Naive thymus-derived CD4-positive, alpha-beta T cell (primary cell): ENCODE results near the gene MARK3. TPM values are rescaled to one million over a fixed set of nuclear protein-coding genes. Genes with fewer than 3 reads are reported as not detected.
A peak's percentile ranks its signal among the peaks of the same experiment; 100 is the strongest.

Source experiments
- ATAC-seq: fragments of 150-1000 bp; cut with Tn5 transposase; 2 replicates; pipeline ENCODE4 v1.10.0; 2021; ENCODE audit warnings: mild to moderate bottlenecking, moderate library complexity
- CTCF ChIA-PET: fragments of 350-600 bp; sonication (Branson Sonifier 250); formaldehyde crosslinking; loops from one replicate; lab custom pipeline; 2021; ENCODE audit warnings: antibody characterized with exemption; lab: Charles Lee
- POLR2A ChIA-PET: fragments of 350-600 bp; sonication (Branson Sonifier 250); formaldehyde crosslinking; loops from one replicate; lab custom pipeline; 2021; ENCODE audit warnings: antibody characterized with exemption, inconsistent platforms; lab: Charles Lee
- DNase-seq, 9 donors: peaks; one replicate each; pipeline versions ENCODE4 v3.0.0 to v3.0.0-alpha.2; 2020 to 2022; ENCODE audit warnings: mixed read lengths in 1 of 9
- H3K27ac ChIP-seq: one replicate; pipeline ENCODE4 v1.7.0; 2013; ENCODE audit warnings: mild to moderate bottlenecking, low read depth, low read length, moderate library complexity
- H3K27me3 ChIP-seq, 2 donors: one replicate each; pipeline ENCODE4 v1.7.0; 2013; ENCODE audit warnings: low read length in 2 of 2, mild to moderate bottlenecking in 2 of 2, moderate library complexity in 2 of 2; ENCODE audit not compliant: control insufficient read depth in 2 of 2, insufficient read depth in 2 of 2
- H3K36me3 ChIP-seq, 3 experiments: 1 replicate in 2 of 3; 2 replicates in 1 of 3; pipeline ENCODE4 v1.7.0; 2013; ENCODE audit warnings: low read length in 3 of 3, mild to moderate bottlenecking in 3 of 3, moderate library complexity in 1 of 3; ENCODE audit not compliant: insufficient read depth in 3 of 3, control insufficient read depth in 2 of 3
- H3K4me1 ChIP-seq, 2 donors: one replicate each; pipeline ENCODE4 v1.7.0; 2013; ENCODE audit warnings: low read length in 2 of 2, mild to moderate bottlenecking in 2 of 2, moderate library complexity in 1 of 2; ENCODE audit not compliant: control insufficient read depth in 2 of 2, insufficient read depth in 2 of 2
- H3K4me3 ChIP-seq: 2 replicates; pipeline ENCODE4 v1.7.0; 2013; ENCODE audit warnings: mild to moderate bottlenecking, low read length
- H3K9me3 ChIP-seq, 3 experiments: 1 replicate in 2 of 3; 2 replicates in 1 of 3; pipeline ENCODE4 v1.7.0; 2013; ENCODE audit warnings: low read length in 3 of 3; ENCODE audit not compliant: control insufficient read depth in 2 of 3
- H3K27ac Mint-ChIP-seq, 9 donors: one replicate each; pipeline ENCODE4 v1.8.0; 2020 to 2022; ENCODE audit warnings: mixed read lengths in 9 of 9, mild to moderate bottlenecking in 8 of 9, moderate library complexity in 5 of 9, inconsistent platforms in 2 of 9
- H3K27me3 Mint-ChIP-seq, 5 donors: one replicate each; pipeline ENCODE4 v1.8.0; 2021 to 2022; ENCODE audit warnings: mixed read lengths in 5 of 5, mild to moderate bottlenecking in 1 of 5
- H3K36me3 Mint-ChIP-seq, 5 donors: one replicate each; pipeline ENCODE4 v1.8.0; 2020 to 2022; ENCODE audit warnings: mixed read lengths in 5 of 5, mild to moderate bottlenecking in 3 of 5, inconsistent platforms in 1 of 5
- H3K4me1 Mint-ChIP-seq, 7 donors: one replicate each; pipeline ENCODE4 v1.8.0; 2020 to 2022; ENCODE audit warnings: mixed read lengths in 7 of 7, mild to moderate bottlenecking in 3 of 7, inconsistent platforms in 1 of 7
- H3K4me3 Mint-ChIP-seq, 10 donors: one replicate each; pipeline ENCODE4 v1.8.0; 2020 to 2022; ENCODE audit warnings: mild to moderate bottlenecking in 10 of 10, mixed read lengths in 10 of 10, moderate library complexity in 6 of 10, inconsistent platforms in 2 of 10
- H3K9me3 Mint-ChIP-seq, 11 donors: one replicate each; pipeline ENCODE4 v1.8.0; 2020 to 2022; ENCODE audit warnings: mixed read lengths in 11 of 11, mild to moderate bottlenecking in 4 of 11, inconsistent platforms in 1 of 11, moderate library complexity in 1 of 11
- intact Hi-C, 2 donors: fragments of 100-400 bp; cut with micrococcal nuclease; formaldehyde crosslinking; loops; one replicate each; pipeline ENCODE4 v1.15.1; 2023
- polyA plus RNA-seq, 2 donors: library from polyadenylated mRNA; unstranded; fragments of 300-500 nt; fragmentation: Illumina TruSeq; gene quantifications; one replicate each; pipeline ENCODE4 v1.2.3, GENCODE V29; 2021
- total RNA-seq, 6 experiments: library from RNA in 5 of 6; stranded (reverse) in 5 of 6; gene quantifications; 1 replicate in 5 of 6; 2 replicates in 1 of 6; pipeline ENCODE4 v1.2.3 and lab custom pipeline; 2021 to 2026

Gene MARK3
- total and polyA plus RNA-seq, 7 experiments from 2014 or later = 28.2 to 133 (median 100) TPM

DNA sequence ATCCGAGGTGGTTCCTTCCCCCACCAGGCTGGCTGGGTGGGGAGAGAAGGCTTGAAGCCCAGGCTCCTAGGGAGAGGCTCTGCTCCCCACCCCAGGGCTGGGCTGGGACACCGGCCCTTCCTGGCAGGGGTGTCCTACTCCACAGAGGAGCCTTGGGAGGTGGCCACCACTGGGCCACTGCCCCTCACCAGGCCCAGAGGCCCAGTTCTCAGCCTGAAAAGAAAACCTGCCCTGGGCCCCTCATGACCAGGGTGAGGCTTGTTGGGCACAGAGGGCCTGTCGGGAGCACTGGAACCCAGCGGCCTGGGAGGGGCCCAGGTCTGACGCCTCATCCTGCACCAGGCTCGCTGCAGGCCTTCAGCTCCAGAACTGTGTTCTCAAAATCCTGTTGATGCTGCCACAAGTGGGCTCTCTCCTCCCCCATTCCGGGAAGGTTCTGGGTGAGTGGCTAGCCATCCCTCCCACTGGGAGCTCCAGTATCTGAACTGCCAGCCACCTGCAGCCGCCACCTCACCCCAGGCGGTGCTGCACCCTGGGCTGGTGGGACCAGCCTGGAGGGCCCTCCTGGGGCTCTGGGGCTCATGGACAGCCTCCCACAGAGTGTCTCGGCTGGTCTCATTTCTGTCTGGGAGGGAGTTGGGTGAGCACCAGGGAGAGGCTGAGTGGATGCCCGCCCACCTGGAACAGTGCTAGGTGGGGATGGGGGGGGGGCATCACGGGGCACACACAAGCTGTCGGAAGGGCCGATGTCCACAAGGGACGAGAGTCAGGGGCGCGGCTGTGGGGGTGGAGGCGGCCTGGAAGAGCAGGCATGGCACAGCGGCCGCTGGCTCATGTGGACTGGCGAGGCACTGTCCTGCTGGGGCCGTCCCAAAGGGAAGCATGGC, 165.5 kb downstream of the MARK3 start:
- Mint-ChIP-seq H3K4me3 (no peak overlapping the region), H3K36me3 (peaks cover 0 to 4% (median 0%) of the 10 kb centered on the region in 5 donors), H3K27me3 (no peaks in the 10 kb centered on the region), H3K4me1 (peaks cover 0 to 15% (median 9%) of the 10 kb centered on the region in 7 donors), H3K27ac (no peak overlapping the region), H3K9me3 (no peaks in the 10 kb centered on the region)
- no peaks in the 10 kb centered on the region for H3K27me3 ChIP-seq
- H3K4me3 ChIP-seq = no peak overlapping the region
- no peak for DNase-seq
- no peak overlapping the region for H3K27ac ChIP-seq
- CTCF ChIA-PET = interaction anchor here (0.6 kb wide), 1 partner anchor 8 kb away, joined by 3 read pairs; no protein-coding TSS in a partner anchor
- POLR2A ChIA-PET = interaction anchor here (0.5 kb wide), 1 partner anchor 27 kb away, joined by 3 read pairs; no protein-coding TSS in a partner anchor
- ATAC-seq = no peak
- intact Hi-C loops = no loop called here
- no peaks in the 10 kb centered on the region for H3K9me3 ChIP-seq
- no peaks in the 10 kb centered on the region for H3K4me1 ChIP-seq
- H3K36me3 ChIP-seq = peaks cover 0 to 8% (median 0%) of the 10 kb centered on the region in 3 experiments

DNA sequence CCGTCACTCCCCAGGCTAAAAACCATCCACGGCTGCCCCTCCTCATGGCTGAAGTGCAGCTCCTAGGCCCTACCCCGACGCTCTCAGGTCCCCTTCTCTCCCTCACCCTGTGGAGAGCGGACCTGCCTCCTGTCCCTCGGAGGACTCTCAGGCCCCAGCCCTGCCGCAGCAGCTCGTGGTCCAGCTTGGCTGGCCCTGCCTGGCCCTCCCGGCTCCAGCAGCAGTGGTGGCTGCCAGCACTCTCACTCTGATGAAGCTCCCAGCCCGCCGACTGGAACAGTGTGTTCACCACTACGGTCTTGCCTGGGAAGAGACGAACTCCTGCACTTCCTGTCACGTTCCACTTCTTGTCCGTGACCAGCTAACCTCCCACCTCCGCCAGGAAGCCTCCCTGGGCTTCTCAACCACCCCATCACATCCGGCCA, 166.1 kb downstream of the MARK3 start:
- H3K27ac Mint-ChIP-seq = no peak overlapping the region
- Histone ChIP-seq H3K4me3 (no peak overlapping the region), H3K27ac (no peak overlapping the region), H3K36me3 (peaks cover 0 to 8% (median 0%) of the 10 kb centered on the region in 3 experiments), H3K9me3 (no peaks in the 10 kb centered on the region), H3K27me3 (no peaks in the 10 kb centered on the region), H3K4me1 (no peaks in the 10 kb centered on the region)
- ATAC-seq (no peak), DNase-seq (no peak)
- no peaks in the 10 kb centered on the region for H3K27me3 Mint-ChIP-seq
- H3K9me3 Mint-ChIP-seq = no peaks in the 10 kb centered on the region
- ChIA-PET CTCF (interaction anchor here (1.2 kb wide), 1 partner anchor 33 kb away, joined by 3 read pairs; no protein-coding TSS in a partner anchor), POLR2A (no interaction called here)
- H3K36me3 Mint-ChIP-seq = peaks cover 0 to 4% (median 0%) of the 10 kb centered on the region in 5 donors
- H3K4me1 Mint-ChIP-seq = peaks cover under 1 to 16% (median 9%) of the 10 kb centered on the region in 7 donors
- H3K4me3 Mint-ChIP-seq = no peak overlapping the region
- intact Hi-C loops = no loop called here

GRCh38 chr14:103552011-103552845, 167.0 kb downstream of the MARK3 start:
- H3K27ac Mint-ChIP-seq = peak overlapping the region in 1 of 9 donors; percentile 76
- ATAC-seq = no peak
- Histone ChIP-seq H3K4me3 (no peak overlapping the region), H3K4me1 (no peaks in the 10 kb centered on the region), H3K27ac (no peak overlapping the region), H3K27me3 (no peaks in the 10 kb centered on the region), H3K36me3 (peaks cover 0 to 12% (median 0%) of the 10 kb centered on the region in 3 experiments), H3K9me3 (no peaks in the 10 kb centered on the region)
- CTCF ChIA-PET = interaction anchor here (1.2 to 1.5 kb wide), 2 partner anchors 10 to 34 kb away, joined by 3 to 4 read pairs; partner anchors contain the start of gene BAG5
- peaks cover 6 to 25% (median 13%) of the 10 kb centered on the region in 7 donors for H3K4me1 Mint-ChIP-seq
- no peak overlapping the region for H3K4me3 Mint-ChIP-seq
- H3K36me3 Mint-ChIP-seq = peaks cover 0 to 4% (median 0%) of the 10 kb centered on the region in 5 donors
- no peaks in the 10 kb centered on the region for H3K9me3 Mint-ChIP-seq
- H3K27me3 Mint-ChIP-seq = no peaks in the 10 kb centered on the region
- intact Hi-C loops = no loop called here
- no peak for DNase-seq
- POLR2A ChIA-PET = no interaction called here

- no peak for DNase-seq
- peaks cover 11 to 31% (median 17%) of the 10 kb centered on the region in 7 donors for H3K4me1 Mint-ChIP-seq
- H3K36me3 Mint-ChIP-seq = peaks cover 0 to 4% (median 0%) of the 10 kb centered on the region in 5 donors
- Histone ChIP-seq H3K27me3 (no peaks in the 10 kb centered on the region), H3K4me1 (no peaks in the 10 kb centered on the region), H3K27ac (no peak overlapping the region), H3K4me3 (no peak overlapping the region), H3K9me3 (no peaks in the 10 kb centered on the region), H3K36me3 (peaks cover 0 to 16% (median 0%) of the 10 kb centered on the region in 3 experiments)
- no peaks in the 10 kb centered on the region for H3K27me3 Mint-ChIP-seq
- POLR2A ChIA-PET = interaction anchor here (0.7 kb wide), 1 partner anchor 148 kb away, joined by 3 read pairs; no protein-coding TSS in a partner anchor
- CTCF ChIA-PET = interaction anchor here (1.5 kb wide), 1 partner anchor 9 kb away, joined by 4 read pairs; the partner anchor contains the start of gene BAG5
- H3K4me3 Mint-ChIP-seq = no peak overlapping the region
- no peak overlapping the region for H3K27ac Mint-ChIP-seq
- intact Hi-C loops = no loop called here
- no peak for ATAC-seq
- H3K9me3 Mint-ChIP-seq = no peaks in the 10 kb centered on the region
Measured at GRCh38 chr14:103552846-103553210, 167.6 kb downstream of the MARK3 start.

Other genes starting within 250 kb of the MARK3 start
- 100 to 1,000 TPM; 182 to 716 (median 322) TPM for gene EIF5, start 51.2 kb upstream of the MARK3 start, total RNA-seq
- gene EIF5, start 51.2 kb upstream of the MARK3 start, polyA plus RNA-seq = 100 to 1,000 TPM; 280 to 447 TPM
- 10 to 100 TPM in 1 of 5 experiments, 1 to 10 TPM in 4; 1.4 to 19.8 (median 2.5) TPM for gene CKB, start 137.4 kb downstream of the MARK3 start, total RNA-seq
- under 1 TPM in 1 of 2 donors, not detected in 1; 0.40 TPM for gene CKB, start 137.4 kb downstream of the MARK3 start, polyA plus RNA-seq
- gene TRMT61A, start 143.8 kb downstream of the MARK3 start, total RNA-seq = 10 to 100 TPM in 4 of 5 experiments, 1 to 10 TPM in 1; 9.8 to 15.1 (median 14.1) TPM
- 10 to 100 TPM in 1 of 2 donors, 1 to 10 TPM in 1; 6.3 to 12.2 TPM for gene TRMT61A, start 143.8 kb downstream of the MARK3 start, polyA plus RNA-seq
- gene BAG5, start 177.2 kb downstream of the MARK3 start, total RNA-seq = 10 to 100 TPM; 29.9 to 38.9 (median 36.4) TPM
- gene BAG5, start 177.2 kb downstream of the MARK3 start, polyA plus RNA-seq = 10 to 100 TPM; 46.2 to 51.7 TPM
- gene COA8, start 177.5 kb downstream of the MARK3 start, total RNA-seq = 10 to 100 TPM; 13.6 to 26.3 (median 24.1) TPM
- gene COA8, start 177.5 kb downstream of the MARK3 start, polyA plus RNA-seq = 10 to 100 TPM; 36.7 to 51.3 TPM
- gene KLC1, start 243.8 kb downstream of the MARK3 start, total RNA-seq = 100 to 1,000 TPM; 150 to 268 (median 174) TPM
- 10 to 100 TPM; 65.5 to 75.8 TPM for gene KLC1, start 243.8 kb downstream of the MARK3 start, polyA plus RNA-seq